GM18526 (cell line): ENCODE results near the gene CAMK2A.

Source experiments
- POLR2A ChIP-seq: IDR thresholded peaks from 3 replicates; pipeline ENCODE4 v1.6.1; 2011; ENCODE audit not compliant: insufficient read length; ENCODE audit errors: extremely low read depth

Gene CAMK2A

DNA sequence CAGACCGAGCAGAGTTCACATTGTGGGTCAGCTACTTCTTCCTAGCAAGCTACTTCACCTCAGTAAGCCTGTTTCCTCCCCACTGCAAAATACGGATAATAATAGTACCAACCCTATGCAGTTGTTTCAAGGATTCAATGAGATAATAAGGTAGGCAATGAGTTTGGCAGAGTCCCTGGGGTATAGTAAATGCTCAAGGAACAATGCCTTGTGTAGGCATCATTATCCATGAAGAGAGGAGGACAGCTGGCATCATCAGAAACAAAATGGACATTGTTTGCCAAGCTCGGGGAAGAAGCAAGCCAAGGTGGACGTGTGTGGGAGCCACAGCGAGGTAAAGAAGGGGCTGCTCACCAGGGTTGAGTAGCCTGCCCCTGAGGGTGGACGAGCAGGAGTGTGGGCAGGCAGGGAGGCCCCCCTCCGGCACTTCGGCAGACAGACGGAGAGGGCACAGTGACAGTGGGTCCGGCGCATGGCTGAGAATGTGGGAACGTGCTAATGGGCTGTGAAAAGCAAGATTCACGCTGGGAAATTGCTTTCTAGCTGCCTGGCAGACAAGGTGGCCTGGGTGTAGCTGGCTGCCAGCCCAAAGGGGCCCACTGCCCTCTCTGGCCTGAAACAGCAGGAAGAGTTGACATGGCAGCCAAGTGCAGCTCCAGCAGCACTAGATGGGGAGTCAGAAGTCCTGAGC lies 10.1 kb downstream of the CAMK2A start:
- no peak for TF ChIP-seq POLR2A

DNA sequence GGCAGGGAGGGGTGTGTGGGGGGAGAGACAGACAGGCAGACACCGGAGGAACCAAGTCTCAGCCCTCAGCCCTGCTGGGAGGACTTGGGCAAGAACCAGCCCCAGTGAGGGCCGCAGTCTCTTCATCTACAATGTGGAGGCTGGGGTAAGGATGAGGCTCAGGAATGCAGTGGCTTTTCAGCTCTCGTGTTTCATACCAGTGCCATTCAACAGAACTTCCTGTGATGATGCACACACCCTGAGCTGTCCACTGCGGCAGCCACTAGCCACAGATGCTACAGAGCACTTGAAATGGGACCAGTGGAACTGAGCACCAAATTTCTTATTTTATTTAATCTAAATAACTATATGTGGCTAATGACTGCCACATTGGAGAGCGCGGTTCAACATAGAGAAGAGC lies 10.7 kb downstream of the CAMK2A start:
- no peak for TF ChIP-seq POLR2A

DNA sequence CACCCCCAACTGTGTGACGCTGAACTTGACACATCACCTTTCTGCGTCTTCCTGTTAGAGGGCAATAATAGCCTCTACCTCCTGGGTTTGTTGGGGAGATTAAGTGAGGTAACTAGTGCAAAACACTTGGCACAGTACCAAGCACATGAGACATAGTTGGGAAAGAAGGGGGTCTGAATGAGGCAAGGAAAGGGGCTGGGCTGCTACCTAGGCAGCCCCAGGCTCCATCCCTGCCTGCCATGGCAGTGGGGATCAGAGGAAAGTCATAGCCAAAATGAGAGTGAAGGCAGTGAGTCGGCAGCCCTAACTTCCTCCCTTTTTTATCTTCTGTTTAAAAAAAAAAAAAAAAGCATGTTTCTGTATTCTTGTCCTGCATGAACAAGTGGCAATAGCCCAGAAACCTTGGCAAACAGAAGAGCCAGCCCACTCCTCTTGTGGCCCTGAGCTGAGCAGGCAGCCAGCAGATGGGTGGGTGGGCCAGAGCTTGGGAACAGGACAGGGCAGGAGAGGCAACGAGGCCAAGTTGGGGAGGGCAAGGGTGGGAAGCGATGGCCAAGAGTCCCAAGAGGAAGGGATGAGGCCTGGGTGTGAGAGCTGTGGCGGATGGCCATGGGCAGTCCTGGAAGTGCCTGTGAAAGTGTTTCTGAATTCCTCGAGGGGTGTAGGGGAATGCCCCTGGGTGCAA lies 11.4 kb downstream of the CAMK2A start:
- no peak for TF ChIP-seq POLR2A

DNA sequence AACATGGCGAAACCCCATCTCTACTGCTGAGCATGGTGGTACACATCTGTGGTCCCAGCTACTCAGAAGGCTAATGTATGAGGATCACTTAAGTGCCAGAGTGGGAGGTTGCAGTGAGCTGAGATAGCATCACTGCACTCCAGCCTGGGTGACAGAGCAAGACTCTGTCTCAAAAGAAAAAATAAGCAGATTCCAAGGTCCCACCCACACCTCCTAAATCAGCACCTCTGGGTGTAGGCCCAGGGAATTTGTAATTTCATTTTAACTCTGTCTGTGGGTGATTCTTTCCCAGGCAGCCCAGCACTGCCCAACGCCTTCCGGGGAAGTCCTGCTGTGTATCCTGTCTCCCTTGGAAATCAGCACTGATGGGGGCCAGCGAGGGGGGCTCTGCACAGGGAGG lies 12.5 kb downstream of the CAMK2A start:
- TF ChIP-seq POLR2A = no peak

DNA sequence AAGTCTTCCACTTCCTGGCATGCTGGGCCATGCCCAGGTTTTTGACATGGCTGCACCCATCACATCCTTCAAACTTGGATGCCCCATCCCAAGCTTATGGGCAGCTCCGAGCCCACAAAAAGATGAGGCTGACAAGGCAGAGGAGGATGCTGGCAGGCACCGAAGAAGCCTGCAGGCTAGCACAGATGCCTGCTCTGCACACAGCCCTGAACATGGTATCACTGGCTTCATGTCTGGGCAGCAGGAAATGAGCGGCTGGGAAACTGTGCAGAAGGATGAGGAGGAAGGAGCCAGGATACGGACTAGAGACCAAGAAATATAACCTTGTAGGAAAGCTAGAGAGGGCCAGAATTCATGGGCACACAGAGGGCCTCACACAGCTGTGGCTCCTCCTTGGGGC lies 14.8 kb downstream of the CAMK2A start:
- TF ChIP-seq POLR2A = no peak

DNA sequence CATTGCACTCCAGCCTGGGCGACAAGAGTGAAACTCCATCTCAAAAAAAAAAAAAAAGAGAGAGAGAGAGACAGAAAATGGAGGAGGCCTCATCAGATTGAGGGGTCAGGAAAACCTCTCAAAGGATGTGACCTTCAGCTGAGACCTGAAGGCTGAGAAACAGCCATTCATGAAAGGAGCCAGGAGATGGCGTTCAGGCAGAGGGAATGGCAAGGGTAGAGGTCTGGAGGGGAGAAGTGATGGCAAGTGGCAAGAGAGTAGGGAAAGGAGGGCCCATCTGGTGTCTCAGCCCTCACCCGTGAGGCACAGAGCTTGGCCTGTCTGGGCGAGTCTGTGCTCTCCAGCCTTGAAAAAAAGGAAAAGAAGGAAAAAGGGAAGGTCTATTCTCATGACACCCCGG lies 17.0 kb downstream of the CAMK2A start:
- TF ChIP-seq POLR2A = no peak

DNA sequence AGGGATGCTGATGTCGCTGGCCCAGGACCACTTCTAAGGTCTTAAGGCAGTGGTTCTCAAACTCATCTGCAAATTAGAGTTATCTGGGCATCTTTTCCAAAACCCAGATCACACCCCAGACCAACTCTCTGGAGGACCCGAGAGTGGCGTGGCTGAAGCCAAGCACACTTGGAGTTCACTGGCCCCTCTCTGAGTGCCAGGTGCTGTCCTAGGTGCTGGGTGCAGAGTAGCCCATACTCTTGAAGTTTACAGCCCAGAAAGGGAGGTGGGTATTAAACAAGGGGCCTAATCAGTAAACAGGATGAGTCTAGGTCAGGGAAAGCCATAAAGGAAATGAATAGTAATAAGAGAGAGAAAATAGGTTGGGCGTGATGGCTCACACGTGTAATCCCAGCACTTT lies 17.6 kb downstream of the CAMK2A start:
- no peak for TF ChIP-seq POLR2A

DNA sequence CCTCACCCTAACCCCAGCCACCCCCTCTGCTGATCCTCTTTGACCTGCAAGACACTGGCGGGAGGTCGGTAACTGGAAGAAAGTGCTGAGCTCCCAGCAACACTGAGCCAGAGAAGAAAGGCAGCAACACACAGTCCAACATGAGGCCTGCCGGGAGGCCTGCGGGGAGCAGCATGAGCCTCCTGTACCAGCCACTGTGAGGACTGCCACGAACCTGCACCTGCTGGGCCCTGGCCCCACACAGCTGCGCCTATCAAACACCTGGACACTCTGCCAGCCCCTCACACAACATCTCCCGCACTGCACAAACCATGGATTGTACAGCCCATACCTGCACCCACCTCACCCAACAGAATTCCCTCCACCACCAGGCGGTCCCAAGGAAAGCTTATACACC lies 18.3 kb downstream of the CAMK2A start:
- TF ChIP-seq POLR2A = no peak

DNA sequence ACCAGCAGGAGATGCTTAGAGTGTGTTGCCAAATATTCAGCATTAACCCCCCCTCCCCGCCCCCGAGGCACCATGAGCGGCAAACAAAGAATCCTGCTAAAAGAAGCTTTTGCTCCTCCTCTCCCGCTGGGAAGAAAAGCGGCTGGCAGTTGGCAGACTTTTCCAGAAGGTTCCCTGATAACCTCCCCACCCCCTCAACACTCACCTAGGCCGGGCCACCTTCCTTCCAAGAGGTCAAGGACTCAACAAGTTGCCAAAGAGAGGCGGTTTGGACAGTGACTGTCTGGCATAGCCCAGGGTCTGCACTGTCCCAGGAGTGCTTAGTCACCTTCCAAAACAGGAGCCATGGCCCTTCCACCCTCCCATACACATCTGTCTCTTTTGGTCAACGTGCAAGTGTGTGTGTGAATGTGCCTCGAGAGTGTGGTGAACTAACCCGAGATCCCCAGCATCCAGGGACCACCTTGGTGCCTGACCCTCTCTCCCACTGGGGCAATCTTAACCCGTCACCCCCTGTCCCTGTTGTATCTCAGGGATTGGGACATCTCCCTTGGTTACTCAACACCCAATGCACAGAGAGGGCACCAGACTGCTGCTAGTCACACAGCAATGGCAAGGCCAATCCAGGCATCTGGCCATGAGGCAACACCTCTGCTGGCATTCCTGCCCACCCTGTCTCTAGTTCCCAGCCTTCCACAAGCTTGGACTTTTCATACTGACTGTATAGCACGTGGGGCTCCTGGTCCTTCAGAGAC lies 18.9 kb downstream of the CAMK2A start:
- TF ChIP-seq POLR2A = no peak

DNA sequence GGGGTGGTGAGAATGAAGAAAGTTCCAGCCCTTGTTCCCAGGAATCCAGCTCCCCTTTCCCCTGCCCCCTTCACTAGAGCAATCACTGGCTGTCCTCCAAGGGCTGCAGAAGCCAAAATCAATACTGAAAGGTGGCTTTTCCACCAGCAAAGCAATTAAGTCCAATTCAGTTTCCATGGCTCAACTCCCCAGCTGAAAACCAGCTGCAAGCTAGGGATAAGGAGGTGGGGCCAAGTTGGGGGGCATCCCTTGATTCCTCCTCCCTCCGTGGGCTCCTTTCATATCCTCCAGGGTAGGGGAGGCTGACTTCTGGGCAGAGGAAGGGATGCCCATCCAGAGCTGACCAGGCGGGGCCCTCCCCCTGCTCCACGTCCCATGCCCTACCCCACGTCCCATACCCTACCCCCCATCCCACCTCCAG lies 22.7 kb downstream of the CAMK2A start:
- TF ChIP-seq POLR2A = no peak

DNA sequence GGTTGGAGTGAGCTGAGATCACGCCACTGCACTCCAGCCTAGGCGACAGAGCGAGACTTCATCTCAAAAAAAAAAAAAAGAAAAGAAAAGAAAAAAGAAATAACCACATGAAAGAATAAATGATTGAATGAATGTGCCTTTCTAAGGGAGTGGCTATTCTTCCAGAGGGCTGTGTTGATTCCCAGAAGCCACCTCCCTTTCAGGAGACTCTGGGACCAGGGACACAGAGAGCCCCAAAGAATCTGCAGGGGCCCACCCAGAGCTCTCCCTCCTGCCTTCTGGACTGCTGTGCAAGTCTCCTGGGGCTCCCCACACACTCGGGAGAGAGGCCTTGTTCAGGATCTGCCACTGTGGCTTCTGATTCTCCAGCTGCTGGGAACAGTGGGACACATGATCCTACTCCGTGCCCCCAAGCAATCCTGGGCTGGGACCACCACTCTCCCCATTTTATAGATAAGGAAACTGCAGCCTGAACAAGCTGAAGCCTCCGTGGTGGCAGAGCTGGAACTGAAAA lies 23.6 kb downstream of the CAMK2A start:
- no peak for TF ChIP-seq POLR2A

DNA sequence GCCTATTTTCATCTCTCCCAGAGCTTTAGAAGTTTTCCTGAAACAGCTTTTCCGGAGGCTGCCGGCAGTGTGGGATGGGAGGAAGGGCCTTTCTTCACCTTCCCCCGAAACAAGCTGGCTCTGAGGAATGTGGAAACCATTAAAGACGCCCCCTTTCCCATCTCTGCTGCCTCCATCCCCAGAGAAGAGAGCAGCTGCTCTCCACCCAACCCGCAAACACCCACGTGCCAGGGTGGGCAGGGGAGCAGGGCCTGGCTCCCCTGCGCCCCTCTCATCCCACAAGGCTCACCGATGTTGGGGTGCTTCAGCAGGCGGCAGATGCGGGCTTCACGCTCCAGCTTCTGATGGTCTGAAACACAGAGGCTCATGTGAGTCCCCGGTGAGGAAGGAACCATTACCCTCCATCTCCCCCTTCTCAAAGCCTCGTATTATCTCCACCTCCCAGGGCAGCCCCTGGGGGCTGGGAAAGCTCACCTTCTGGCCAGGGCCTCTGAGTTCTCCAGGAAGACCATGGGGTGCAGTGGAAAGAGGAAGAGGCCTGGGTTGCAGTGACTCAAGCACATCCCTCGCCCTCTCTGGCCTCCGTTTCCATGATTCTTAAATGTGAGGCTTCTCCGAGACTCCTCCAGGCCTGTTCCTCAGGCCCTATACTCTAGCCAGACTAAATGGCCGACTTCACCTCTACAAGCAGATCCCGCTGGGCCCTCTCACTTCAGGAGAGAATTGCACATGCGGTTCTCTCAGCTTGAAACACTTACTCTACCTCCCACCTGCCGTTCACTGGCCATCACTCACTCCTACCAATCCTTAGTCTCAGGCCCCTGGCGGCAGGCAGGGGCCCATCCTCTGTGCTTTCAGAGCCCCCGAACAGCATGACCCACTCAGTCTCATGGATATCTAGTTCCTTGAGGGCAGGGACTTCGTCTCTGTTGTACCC lies 24.6 kb downstream of the CAMK2A start:
- no peak for TF ChIP-seq POLR2A

DNA sequence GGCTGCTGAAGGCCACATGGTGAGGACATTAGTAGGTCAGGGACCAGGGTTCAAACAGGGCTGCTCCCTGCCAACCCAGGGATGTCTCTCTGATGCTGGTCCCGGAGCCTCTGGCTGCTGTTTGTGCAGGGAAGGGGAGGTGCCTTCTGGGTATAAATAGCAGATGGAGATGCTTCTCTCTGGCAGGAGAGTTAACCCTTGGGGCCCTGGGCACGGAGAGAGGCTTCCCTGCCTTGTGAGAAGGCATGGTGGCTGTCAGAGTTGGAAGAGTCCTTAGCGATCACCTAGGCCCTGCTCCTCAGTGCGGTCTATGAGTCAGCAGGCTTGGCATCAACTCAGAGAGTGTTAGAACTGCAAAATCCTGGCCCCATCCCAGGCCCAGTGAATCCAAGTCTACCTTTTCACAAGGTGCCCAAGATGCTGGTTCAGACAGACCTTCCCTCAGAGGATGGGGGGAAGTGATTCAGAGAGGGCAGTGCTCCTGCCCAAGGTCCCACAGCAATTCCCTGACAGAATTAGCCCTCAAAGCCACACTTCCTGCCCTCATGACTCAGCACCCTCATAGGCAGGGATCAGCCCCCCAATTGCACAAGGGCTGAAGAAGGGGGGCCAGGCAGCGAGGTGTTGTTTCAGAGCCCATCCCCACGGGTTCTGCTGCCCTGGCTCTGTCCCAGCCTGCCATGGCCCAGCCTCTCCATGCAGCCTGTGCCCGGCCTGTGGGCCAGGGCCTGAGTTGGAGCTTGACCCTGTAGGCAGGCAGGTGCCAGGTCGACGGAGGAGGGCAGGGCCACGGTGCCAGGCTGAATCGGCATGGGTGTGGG lies 25.6 kb downstream of the CAMK2A start:
- no peak for TF ChIP-seq POLR2A

DNA sequence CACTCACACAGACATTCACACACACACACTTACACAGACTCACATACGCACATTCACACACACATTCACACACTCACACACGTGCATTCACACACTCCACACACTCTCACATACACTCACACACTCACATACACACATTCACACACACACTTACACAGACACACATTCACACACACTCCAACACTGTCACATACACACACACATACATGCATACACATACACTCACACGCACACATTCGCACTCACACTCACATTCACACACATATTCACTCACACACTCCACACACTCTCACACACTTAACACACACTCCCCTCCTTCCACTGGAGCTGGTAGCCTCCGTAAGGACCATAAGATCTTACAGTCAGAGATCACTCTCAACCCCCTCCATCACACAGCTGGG lies 26.2 kb downstream of the CAMK2A start:
- TF ChIP-seq POLR2A = no peak
